NOMO-1 treated with DMSO at 0.1 percent for 48 hours (cell line): ENCODE measurements around the gene MTERF4.
"Not testable (repeated sequence)": the region's sequence is repeated elsewhere in the genome, so short reads cannot be mapped to it uniquely, and the experiment has no call there.

ENCODE experiments used
- DNase-seq: peaks from one replicate; lab custom pipeline; 2025; ENCODE audit not compliant: unreplicated experiment; lab: John Stamatoyannopoulos, UW

MTERF4 gene

DNA sequence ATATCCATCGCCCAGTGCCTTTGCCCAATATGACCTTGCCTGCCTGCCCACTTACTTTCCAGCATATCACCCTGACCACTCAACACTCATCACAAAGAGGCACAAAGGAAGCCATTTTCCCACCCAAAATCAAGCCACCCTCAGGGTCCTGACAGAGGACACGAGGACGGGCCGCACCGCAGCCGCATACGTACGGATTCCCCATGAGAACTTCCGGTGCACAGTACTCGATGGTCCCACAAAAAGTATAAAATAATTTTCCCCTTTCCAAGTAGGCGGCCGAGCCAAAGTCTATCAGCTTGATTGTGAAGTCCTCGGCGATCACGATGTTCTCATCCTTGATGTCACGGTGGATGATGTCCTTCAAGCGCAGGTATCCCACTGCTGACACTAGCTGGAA is 10.0 kb upstream of the MTERF4 start:
- no peak for DNase-seq

GRCh38 chr2:241111440-241111805 is 9.3 kb upstream of the MTERF4 start:
- no peak for DNase-seq

- no peak for DNase-seq
Measured at GRCh38 chr2:241110607-241111439, 8.7 kb upstream of the MTERF4 start.

DNA sequence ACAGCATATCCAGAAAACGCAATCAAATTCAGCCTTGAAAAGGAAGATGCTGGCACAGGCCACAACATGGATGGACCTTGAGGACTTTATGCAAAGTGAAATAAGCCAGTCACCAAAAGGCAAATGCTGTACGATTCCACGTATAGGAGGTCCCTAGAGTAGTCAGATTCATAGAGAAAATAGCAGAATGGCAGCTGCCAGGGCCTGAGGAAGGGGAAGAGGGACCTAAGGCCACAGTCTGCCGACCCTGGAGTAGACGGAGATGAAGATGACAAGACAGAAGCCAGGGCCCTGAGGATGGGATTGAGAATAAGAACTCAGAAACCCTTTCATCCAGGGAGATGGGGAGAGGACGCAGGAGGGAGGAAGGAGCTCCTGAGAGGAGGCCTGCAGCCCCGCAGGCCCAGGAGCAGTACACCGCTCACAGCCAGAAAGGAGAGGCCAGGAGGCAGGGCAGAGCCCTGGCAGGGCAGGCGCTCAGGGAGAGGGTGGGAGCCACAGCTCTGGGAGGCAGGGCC is 8.1 kb upstream of the MTERF4 start:
- no peak for DNase-seq

DNA sequence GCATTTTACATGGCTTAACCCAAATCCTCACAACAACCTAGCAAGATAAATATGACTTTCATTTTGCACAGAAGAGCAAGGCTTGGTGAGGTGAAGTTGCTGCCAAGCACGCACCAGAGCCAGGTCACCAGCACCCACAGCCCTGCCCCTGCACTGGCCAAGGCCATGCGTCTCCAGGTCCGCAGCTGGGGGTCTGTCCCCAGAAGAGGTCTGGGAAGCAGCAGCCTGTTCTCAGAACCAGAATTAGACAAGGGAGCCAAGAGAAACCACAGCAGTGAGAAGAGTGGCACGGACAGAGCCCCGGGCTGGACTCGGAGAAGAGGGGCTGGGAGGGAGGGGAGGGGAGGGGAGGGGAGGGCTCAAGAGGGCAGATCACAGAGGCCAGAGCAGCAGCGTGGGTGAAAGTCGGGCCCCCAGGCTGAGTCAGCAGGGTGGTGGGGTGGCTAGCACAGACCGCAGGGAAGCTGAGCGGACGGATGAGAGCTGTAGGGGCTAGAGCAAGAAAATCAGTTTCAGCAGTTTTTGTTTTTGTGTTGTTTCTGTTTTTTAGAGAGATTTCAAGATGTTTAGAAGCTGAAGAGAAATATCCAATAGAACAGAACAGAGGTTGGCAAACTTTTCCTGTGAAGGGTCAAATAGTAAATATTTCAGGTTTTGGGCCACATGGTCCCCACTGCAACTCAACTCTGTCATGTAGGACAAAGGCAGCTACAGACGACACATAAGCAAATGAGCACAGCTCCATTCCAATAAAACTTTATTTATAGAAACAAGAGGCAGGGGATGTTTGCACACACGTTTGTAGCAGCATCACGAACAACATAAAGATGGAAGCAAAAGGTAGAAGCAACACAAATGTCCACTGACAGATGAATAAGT is 7.4 kb upstream of the MTERF4 start:
- DNase-seq: no peak

DNA sequence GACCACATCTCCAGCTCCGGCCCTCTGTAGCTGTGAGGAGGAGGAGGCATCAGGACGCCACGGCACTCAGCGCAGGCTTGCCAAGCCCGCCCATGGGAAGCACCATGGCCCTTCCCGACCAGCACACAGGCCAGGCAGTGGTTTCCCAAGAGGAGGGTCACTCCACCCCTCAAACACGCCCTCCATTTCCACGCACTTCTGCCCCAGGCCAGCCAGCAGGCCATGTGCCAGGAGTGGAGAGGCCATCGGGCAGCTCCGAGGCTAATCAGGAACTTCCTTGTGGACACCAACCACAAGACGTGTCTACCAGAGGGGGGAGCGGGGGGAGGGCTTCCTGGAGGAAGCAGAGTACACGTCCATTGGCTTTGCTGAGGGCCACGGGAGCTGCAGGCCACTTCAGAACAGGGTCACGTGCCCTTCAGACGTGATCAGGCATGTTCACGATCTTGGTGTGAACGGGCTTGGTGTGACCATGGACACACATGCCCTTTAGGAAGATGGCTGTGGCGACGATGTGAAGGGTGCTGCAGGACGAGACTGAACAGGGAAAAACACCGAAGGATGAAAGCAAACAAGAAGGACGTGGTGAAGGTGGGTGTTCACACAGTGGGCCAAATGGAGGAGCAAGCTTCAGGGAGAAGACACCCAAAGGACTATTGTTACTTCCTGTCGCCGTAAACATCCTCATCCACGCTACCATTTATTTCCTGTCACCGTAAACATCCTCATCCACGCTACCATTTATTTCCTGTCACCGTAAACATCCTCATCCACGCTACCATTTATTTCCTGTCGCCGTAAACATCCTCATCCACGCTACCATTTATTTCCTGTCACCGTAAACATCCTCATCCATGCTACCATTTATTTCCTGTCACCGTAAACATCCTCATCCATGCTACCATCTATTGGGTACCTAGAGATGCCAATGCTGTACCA is 6.5 kb upstream of the MTERF4 start:
- no peak for DNase-seq

DNA sequence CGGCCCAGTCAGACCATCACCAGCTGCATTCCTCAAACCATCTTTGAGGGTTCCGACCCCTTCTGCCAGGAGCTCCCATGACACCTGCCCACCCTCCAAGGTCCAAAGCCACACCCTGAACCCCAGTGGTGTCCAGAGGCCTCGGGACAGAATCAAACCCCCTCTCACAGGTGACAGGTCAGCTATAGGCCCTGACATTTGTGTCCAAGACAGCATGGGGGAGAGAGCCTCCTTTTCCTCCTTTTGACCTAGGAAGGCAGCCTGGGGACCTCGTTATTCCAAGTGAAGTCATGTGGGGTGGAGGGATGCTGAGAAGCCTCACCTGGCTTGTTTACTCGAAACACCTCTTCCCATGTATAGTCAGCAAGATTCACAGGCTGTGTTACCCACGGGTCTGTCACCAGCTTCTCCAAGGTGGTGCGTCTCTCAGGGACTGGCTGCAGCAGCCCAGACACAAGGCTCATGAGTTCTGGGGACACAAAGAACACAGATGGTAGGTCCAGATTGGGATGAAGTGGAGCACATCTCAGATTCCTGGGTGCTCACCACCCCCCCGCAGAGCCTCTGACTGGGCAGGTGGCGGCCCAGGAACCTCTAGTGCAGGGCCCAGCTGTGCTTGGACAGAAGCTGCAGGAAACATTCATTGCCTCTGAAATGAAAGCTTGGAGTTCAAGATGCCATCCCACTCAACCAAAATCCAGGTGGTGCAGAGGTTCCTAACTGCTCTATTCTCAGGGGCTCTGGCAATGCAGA is 5.1 kb upstream of the MTERF4 start:
- DNase-seq: no peak

DNA sequence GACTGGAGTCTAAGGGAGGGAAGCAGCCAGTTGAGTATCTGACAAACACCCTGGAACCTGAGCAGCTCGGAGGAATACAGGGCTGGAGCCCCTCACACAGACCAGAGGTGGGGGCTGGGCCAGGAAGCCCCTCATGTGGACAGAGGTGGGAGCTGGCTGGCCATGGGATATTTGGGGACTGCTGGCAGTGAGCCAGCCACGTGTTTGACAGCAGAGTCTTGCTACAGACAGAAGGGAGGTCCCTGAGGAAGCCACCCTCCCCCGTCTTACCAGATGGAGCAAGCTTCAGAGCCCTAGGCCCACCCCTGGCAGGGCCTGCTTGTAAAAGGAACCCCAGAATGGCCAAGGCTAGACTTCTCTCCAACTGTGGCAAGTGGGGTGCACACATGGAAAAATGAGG is 3.6 kb upstream of the MTERF4 start:
- DNase-seq: no peak

- not testable (repeated sequence) for DNase-seq
Measured at GRCh38 chr2:241104611-241105010, 2.5 kb upstream of the MTERF4 start.

DNA sequence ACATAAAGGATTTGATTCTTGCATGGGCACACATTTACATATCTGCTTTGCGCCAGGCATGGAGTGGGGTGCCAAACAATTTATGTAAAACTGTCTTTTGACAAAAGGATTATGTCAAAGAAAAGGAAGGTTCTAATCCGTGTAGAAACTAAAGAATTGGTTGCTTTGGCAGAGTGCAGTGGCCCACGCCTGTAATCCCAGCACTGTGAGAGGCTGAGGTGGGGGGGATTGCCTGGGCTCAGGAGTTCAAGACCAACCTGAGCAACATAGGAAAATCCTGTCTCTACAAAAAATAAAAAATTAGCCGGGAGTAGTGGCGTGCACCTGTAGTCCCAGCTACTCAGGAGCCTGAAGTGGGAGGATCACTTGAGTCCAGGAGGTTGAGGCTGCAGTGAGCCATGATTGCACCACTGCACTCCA is 1.1 kb upstream of the MTERF4 start:
- no peak for DNase-seq

- no peak for DNase-seq
Measured at GRCh38 chr2:241099246-241099645, 2.8 kb downstream of the MTERF4 start.

- no peak for DNase-seq
Measured at GRCh38 chr2:241096979-241097378, 5.1 kb downstream of the MTERF4 start.

- DNase-seq: no peak
Measured at GRCh38 chr2:241095594-241096290, 6.3 kb downstream of the MTERF4 start.

DNA sequence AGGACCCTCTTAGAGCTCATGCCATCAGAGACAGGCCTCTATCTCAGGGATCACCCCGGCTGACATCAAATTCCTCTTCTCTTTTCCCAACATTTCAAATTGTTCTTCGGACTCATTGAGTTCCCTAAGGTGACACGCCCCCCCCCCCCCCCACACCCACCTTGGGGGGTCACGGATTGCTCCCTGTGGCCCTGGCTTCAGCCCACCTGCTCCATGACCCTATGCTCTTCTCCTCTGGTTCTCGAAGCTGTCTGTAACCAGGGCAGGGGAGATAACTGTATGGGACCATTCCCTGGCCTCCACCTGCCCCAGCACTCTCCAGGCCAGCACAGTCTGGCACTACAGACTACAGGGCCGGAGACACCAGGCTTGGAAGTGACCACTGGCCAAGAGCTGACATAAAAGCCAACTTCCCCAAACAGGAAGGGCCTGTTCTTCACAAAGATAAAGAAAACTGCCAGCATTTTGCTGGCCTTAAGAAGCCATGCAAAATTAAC is 7.1 kb downstream of the MTERF4 start:
- no peak for DNase-seq

- no peak for DNase-seq
Measured at GRCh38 chr2:241094172-241094571, 7.9 kb downstream of the MTERF4 start.

DNA sequence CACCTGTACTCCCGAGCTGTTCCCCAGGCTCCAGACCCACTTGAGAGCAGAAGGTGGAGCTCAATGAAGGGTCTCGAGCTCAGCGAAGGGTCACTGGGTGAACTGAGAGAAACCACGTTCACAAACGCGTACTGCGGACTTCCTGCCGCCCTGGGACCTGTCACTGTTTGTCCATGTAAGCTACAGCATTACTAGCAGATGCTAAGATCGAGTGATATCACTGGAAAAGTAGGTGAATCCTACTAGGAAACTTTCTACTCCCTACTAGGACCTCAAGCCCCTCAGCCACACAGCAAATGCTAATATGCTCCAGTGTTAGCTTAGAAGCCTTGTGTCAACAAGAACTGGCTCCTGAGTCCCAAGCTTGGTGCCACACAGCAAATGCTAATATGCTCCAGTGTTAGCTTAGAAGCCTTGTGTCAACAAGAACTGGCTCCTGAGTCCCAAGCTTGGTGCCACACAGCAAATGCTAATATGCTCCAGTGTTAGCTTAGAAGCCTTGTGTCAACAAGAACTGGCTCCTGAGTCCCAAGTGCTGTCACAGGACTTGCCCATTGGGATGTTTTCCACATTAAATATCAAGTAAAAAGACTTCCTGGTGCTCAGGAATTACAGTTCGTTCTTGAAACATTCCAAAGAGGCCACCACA is 8.8 kb downstream of the MTERF4 start:
- DNase-seq: not testable (repeated sequence)

- DNase-seq: no peak
Measured at GRCh38 chr2:241092677-241093076, 9.4 kb downstream of the MTERF4 start.

- DNase-seq: no peak
Measured at GRCh38 chr2:241091734-241092445, 10.2 kb downstream of the MTERF4 start.
